H1 (cell line): Measurements from ENCODE around the gene ANKDD1A. TPM values are rescaled to one million over a fixed set of nuclear protein-coding genes. Genes with fewer than 3 reads are reported as not detected.

Experiments
- BCL11A ChIP-seq, 2 experiments: IDR thresholded peaks; one replicate each; pipeline ENCODE4 v1.6.1; 2011; ENCODE audit warnings: low read depth in 2 of 2, low read length in 2 of 2, mild to moderate bottlenecking in 2 of 2
- CBX8 ChIP-seq: fragments of 300-800, 300-1000 bp; sonication (generic); IDR thresholded peaks from 2 replicates; pipeline ENCODE4 v1.7.1; 2016; ENCODE audit warnings: low read depth, low read length, borderline replicate concordance
- EZH2 ChIP-seq: fragments of 200-600 bp; sonication (generic); IDR thresholded peaks from 2 replicates; pipeline ENCODE4 v1.7.1; 2012; ENCODE audit warnings: low read depth, mild to moderate bottlenecking, moderate library complexity, low read length, inconsistent platforms; ENCODE audit not compliant: severe bottlenecking
- polyA plus RNA-seq, 7 experiments: library from polyadenylated mRNA; depleted of rRNA in 3 of 7; stranded (reverse) in 5 of 7; unstranded in 2 of 7; fragments of >200 nt in 5 of 7; fragments of 200-250 nt in 2 of 7; gene quantifications; 1 replicate in 5 of 7; 2 replicates in 1 of 7; 4 replicates in 1 of 7; pipeline versions ENCODE4 v1.2.1 to v1.2.3, GENCODE V29; 2011 to 2013; ENCODE audit warnings: missing spikeins in 2 of 7, mixed read lengths in 2 of 7
- total RNA-seq: library from RNA; stranded (reverse); fragmentation: NEBNext Ultra II Directional; extraction: Animal tissue kit (Norgen Biotek cat#: 25700); gene quantifications from 2 replicates; pipeline ENCODE4 v1.2.1, GENCODE V29; 2021
- TF ChIP-seq, protein P1 (sequence below): fragments of 300-600 bp; sonication (generic); IDR thresholded peaks from 2 replicates; pipeline ENCODE4 v1.7.1; 2012; ENCODE audit warnings: low read length, moderate library complexity, mild to moderate bottlenecking, inconsistent platforms; ENCODE audit not compliant: insufficient replicate concordance

The ANKDD1A gene
- total and polyA plus RNA-seq, 2 of the 8 experiments (the other 6 are each of a cell fraction or from before 2014, with no cell fraction given): 4.1 to 5.0 TPM

- TF ChIP-seq, protein P1, sequence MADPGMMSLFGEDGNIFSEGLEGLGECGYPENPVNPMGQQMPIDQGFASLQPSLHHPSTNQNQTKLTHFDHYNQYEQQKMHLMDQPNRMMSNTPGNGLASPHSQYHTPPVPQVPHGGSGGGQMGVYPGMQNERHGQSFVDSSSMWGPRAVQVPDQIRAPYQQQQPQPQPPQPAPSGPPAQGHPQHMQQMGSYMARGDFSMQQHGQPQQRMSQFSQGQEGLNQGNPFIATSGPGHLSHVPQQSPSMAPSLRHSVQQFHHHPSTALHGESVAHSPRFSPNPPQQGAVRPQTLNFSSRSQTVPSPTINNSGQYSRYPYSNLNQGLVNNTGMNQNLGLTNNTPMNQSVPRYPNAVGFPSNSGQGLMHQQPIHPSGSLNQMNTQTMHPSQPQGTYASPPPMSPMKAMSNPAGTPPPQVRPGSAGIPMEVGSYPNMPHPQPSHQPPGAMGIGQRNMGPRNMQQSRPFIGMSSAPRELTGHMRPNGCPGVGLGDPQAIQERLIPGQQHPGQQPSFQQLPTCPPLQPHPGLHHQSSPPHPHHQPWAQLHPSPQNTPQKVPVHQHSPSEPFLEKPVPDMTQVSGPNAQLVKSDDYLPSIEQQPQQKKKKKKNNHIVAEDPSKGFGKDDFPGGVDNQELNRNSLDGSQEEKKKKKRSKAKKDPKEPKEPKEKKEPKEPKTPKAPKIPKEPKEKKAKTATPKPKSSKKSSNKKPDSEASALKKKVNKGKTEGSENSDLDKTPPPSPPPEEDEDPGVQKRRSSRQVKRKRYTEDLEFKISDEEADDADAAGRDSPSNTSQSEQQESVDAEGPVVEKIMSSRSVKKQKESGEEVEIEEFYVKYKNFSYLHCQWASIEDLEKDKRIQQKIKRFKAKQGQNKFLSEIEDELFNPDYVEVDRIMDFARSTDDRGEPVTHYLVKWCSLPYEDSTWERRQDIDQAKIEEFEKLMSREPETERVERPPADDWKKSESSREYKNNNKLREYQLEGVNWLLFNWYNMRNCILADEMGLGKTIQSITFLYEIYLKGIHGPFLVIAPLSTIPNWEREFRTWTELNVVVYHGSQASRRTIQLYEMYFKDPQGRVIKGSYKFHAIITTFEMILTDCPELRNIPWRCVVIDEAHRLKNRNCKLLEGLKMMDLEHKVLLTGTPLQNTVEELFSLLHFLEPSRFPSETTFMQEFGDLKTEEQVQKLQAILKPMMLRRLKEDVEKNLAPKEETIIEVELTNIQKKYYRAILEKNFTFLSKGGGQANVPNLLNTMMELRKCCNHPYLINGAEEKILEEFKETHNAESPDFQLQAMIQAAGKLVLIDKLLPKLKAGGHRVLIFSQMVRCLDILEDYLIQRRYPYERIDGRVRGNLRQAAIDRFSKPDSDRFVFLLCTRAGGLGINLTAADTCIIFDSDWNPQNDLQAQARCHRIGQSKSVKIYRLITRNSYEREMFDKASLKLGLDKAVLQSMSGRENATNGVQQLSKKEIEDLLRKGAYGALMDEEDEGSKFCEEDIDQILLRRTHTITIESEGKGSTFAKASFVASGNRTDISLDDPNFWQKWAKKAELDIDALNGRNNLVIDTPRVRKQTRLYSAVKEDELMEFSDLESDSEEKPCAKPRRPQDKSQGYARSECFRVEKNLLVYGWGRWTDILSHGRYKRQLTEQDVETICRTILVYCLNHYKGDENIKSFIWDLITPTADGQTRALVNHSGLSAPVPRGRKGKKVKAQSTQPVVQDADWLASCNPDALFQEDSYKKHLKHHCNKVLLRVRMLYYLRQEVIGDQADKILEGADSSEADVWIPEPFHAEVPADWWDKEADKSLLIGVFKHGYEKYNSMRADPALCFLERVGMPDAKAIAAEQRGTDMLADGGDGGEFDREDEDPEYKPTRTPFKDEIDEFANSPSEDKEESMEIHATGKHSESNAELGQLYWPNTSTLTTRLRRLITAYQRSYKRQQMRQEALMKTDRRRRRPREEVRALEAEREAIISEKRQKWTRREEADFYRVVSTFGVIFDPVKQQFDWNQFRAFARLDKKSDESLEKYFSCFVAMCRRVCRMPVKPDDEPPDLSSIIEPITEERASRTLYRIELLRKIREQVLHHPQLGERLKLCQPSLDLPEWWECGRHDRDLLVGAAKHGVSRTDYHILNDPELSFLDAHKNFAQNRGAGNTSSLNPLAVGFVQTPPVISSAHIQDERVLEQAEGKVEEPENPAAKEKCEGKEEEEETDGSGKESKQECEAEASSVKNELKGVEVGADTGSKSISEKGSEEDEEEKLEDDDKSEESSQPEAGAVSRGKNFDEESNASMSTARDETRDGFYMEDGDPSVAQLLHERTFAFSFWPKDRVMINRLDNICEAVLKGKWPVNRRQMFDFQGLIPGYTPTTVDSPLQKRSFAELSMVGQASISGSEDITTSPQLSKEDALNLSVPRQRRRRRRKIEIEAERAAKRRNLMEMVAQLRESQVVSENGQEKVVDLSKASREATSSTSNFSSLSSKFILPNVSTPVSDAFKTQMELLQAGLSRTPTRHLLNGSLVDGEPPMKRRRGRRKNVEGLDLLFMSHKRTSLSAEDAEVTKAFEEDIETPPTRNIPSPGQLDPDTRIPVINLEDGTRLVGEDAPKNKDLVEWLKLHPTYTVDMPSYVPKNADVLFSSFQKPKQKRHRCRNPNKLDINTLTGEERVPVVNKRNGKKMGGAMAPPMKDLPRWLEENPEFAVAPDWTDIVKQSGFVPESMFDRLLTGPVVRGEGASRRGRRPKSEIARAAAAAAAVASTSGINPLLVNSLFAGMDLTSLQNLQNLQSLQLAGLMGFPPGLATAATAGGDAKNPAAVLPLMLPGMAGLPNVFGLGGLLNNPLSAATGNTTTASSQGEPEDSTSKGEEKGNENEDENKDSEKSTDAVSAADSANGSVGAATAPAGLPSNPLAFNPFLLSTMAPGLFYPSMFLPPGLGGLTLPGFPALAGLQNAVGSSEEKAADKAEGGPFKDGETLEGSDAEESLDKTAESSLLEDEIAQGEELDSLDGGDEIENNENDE: no peak
- TF ChIP-seq CBX8 (no peak), EZH2 (no peak), BCL11A (IDR thresholded peaks at IDR 0.05; ENCODE audit: low read depth in 2 of 2, low read length in 2 of 2) (no peak)
Measured at GRCh38 chr15:64883997-64884511, 27.6 kb upstream of the ANKDD1A start (continued).
